ENCODE data around the gene OR51I1. TPM values are rescaled to one million over a fixed set of nuclear protein-coding genes. Genes with fewer than 3 reads are reported as not detected.

Gene OR51I1
- total and polyA plus RNA-seq, 2 experiments from 2014 or later: 0.60 TPM; not detected in 1

- no peaks in the 10 kb centered on the region for H3K9me3 ChIP-seq (ENCODE audit: low read depth)
- H3K36me3 ChIP-seq: no peaks in the 10 kb centered on the region
- no peak overlapping the region for H3K27ac ChIP-seq
- TF ChIP-seq CTCF (IDR thresholded peaks at IDR 0.05; ENCODE audit: low read depth, low read length): no peak
- DNase-seq (ENCODE audit: low read depth in 1 of 2, low spot score in 1 of 2): no peak
- H3K4me1 ChIP-seq (ENCODE audit: low read depth): no peaks in the 10 kb centered on the region
- no peak overlapping the region for H3K4me3 ChIP-seq
- H3K27me3 ChIP-seq: no peaks in the 10 kb centered on the region
Observed at GRCh38 chr11:5486003-5486402, 44.7 kb upstream of the OR51I1 start.

- TF ChIP-seq CTCF (IDR thresholded peaks at IDR 0.05; ENCODE audit: low read depth, low read length): peak; percentile 83
- Histone ChIP-seq H3K4me1 (ENCODE audit: low read depth) (no peaks in the 10 kb centered on the region), H3K9me3 (ENCODE audit: low read depth) (no peaks in the 10 kb centered on the region), H3K27me3 (no peaks in the 10 kb centered on the region), H3K36me3 (no peaks in the 10 kb centered on the region), H3K4me3 (no peak overlapping the region), H3K27ac (no peak overlapping the region)
- peak; percentile 62 to 74 for DNase-seq (ENCODE audit: low read depth in 1 of 2, low spot score in 1 of 2)
Observed at GRCh38 chr11:5476186-5476819, 35.0 kb upstream of the OR51I1 start.

- Histone ChIP-seq H3K27me3 (no peaks in the 10 kb centered on the region), H3K4me1 (ENCODE audit: low read depth) (no peaks in the 10 kb centered on the region), H3K4me3 (no peak overlapping the region), H3K27ac (no peak overlapping the region), H3K9me3 (ENCODE audit: low read depth) (no peaks in the 10 kb centered on the region), H3K36me3 (no peaks in the 10 kb centered on the region)
- no peak for TF ChIP-seq CTCF (IDR thresholded peaks at IDR 0.05; ENCODE audit: low read depth, low read length)
- DNase-seq (ENCODE audit: low read depth in 1 of 2, low spot score in 1 of 2): no peak
Observed at GRCh38 chr11:5473921-5474320, 32.6 kb upstream of the OR51I1 start.

- no peak for DNase-seq (ENCODE audit: low read depth in 1 of 2, low spot score in 1 of 2)
- H3K4me3 ChIP-seq: no peak overlapping the region
- no peak overlapping the region for H3K27ac ChIP-seq
- no peaks in the 10 kb centered on the region for H3K36me3 ChIP-seq
- no peak for TF ChIP-seq CTCF (IDR thresholded peaks at IDR 0.05; ENCODE audit: low read depth, low read length)
- H3K27me3 ChIP-seq: no peaks in the 10 kb centered on the region
- H3K4me1 ChIP-seq (ENCODE audit: low read depth): no peaks in the 10 kb centered on the region
- no peaks in the 10 kb centered on the region for H3K9me3 ChIP-seq (ENCODE audit: low read depth)
Observed at GRCh38 chr11:5467527-5467926, 26.2 kb upstream of the OR51I1 start.

- TF ChIP-seq CTCF (IDR thresholded peaks at IDR 0.05; ENCODE audit: low read depth, low read length): no peak
Observed at GRCh38 chr11:5460983-5461621, 19.8 kb upstream of the OR51I1 start.

More at GRCh38 chr11:5460983-5461621, 19.8 kb upstream of the OR51I1 start:
- no peak overlapping the region for H3K4me3 ChIP-seq
- DNase-seq (ENCODE audit: low read depth in 1 of 2, low spot score in 1 of 2): no peak
- H3K27ac ChIP-seq: no peak overlapping the region
- H3K36me3 ChIP-seq: no peaks in the 10 kb centered on the region
- no peaks in the 10 kb centered on the region for H3K27me3 ChIP-seq
- no peaks in the 10 kb centered on the region for H3K9me3 ChIP-seq (ENCODE audit: low read depth)
- no peaks in the 10 kb centered on the region for H3K4me1 ChIP-seq (ENCODE audit: low read depth)

Data from cardiac muscle cell (in vitro differentiated cells and primary cell).